B cell (primary cell): ENCODE results near the gene OPN4.

Source experiments
- CTCF ChIP-seq: fragments of 200-600 bp; IDR thresholded peaks from one replicate; pipeline ENCODE4 v1.8.0; 2022; ENCODE audit warnings: antibody characterized with exemption, mild to moderate bottlenecking
- EZH2 ChIP-seq: IDR thresholded peaks from 2 replicates; pipeline ENCODE4 v1.6.1; 2012; ENCODE audit warnings: borderline replicate concordance, low read depth, mild to moderate bottlenecking, moderate library complexity, low read length; ENCODE audit not compliant: insufficient read depth, poor library complexity, severe bottlenecking

GRCh38 chr10:86671985-86672710 lies 17.8 kb downstream of the OPN4 start:
- TF ChIP-seq EZH2 (no peak), CTCF (no peak)
